ENCODE measurements around the gene PDIA4. TPM values are rescaled to one million over a fixed set of nuclear protein-coding genes. Genes with fewer than 3 reads are reported as not detected.
"Not testable (repeated sequence)": the region's sequence is repeated elsewhere in the genome, so short reads cannot be mapped to it uniquely, and the experiment has no call there.

PDIA4 gene
- total RNA-seq, 2 experiments from 2014 or later: 83.7 to 86.3 TPM

- Mint-ChIP-seq H3K36me3 (no peaks in the 10 kb centered on the region), H3K9me3 (no peaks in the 10 kb centered on the region), H3K27me3 (no peaks in the 10 kb centered on the region), H3K4me1 (no peaks in the 10 kb centered on the region), H3K4me3 (no peak overlapping the region), H3K27ac (no peak overlapping the region)
- no peak for DNase-seq
These were observed 22.6 kb upstream of the PDIA4 start for GRCh38 chr7:149050941-149051340.

- Mint-ChIP-seq H3K36me3 (no peaks in the 10 kb centered on the region), H3K9me3 (no peaks in the 10 kb centered on the region), H3K27ac (no peak overlapping the region), H3K27me3 (no peaks in the 10 kb centered on the region), H3K4me1 (no peaks in the 10 kb centered on the region), H3K4me3 (no peak overlapping the region)
- no peak for DNase-seq
These were observed 20.5 kb upstream of the PDIA4 start for GRCh38 chr7:149048805-149049204.

- no peak overlapping the region for H3K4me3 Mint-ChIP-seq
- H3K4me1 Mint-ChIP-seq: no peaks in the 10 kb centered on the region
- no peak overlapping the region for H3K27ac Mint-ChIP-seq
- H3K27me3 Mint-ChIP-seq: no peaks in the 10 kb centered on the region
- H3K9me3 Mint-ChIP-seq: no peaks in the 10 kb centered on the region
- H3K36me3 Mint-ChIP-seq: no peaks in the 10 kb centered on the region
- no peak for DNase-seq
These were observed 18.1 kb upstream of the PDIA4 start for GRCh38 chr7:149046416-149046815.

- H3K4me3 Mint-ChIP-seq: no peak overlapping the region
- H3K27ac Mint-ChIP-seq: no peak overlapping the region
- no peaks in the 10 kb centered on the region for H3K27me3 Mint-ChIP-seq
- no peaks in the 10 kb centered on the region for H3K36me3 Mint-ChIP-seq
- H3K9me3 Mint-ChIP-seq: no peaks in the 10 kb centered on the region
- DNase-seq: no peak
- H3K4me1 Mint-ChIP-seq: no peaks in the 10 kb centered on the region
These were observed 15.6 kb upstream of the PDIA4 start for GRCh38 chr7:149043936-149044335.

- H3K9me3 Mint-ChIP-seq: peaks cover 9% of the 10 kb centered on the region
- no peak overlapping the region for H3K4me3 Mint-ChIP-seq
- peaks cover 12% of the 10 kb centered on the region for H3K36me3 Mint-ChIP-seq
- H3K4me1 Mint-ChIP-seq: peaks cover 7% of the 10 kb centered on the region
- no peaks in the 10 kb centered on the region for H3K27me3 Mint-ChIP-seq
- no peak for DNase-seq
- no peak overlapping the region for H3K27ac Mint-ChIP-seq
These were observed 13.0 kb upstream of the PDIA4 start for GRCh38 chr7:149041350-149041749.

- not testable (repeated sequence) for H3K27ac Mint-ChIP-seq, H3K9me3 Mint-ChIP-seq, H3K4me3 Mint-ChIP-seq, DNase-seq, H3K27me3 Mint-ChIP-seq, H3K4me1 Mint-ChIP-seq
- H3K36me3 Mint-ChIP-seq: peaks cover 12% of the 10 kb centered on the region
These were observed 10.3 kb upstream of the PDIA4 start for GRCh38 chr7:149038641-149039040.

GRCh38 chr7:149036676-149037075, 8.4 kb upstream of the PDIA4 start:
- H3K4me3 Mint-ChIP-seq: no peak overlapping the region
- peaks cover 12% of the 10 kb centered on the region for H3K36me3 Mint-ChIP-seq
- H3K27me3 Mint-ChIP-seq: no peaks in the 10 kb centered on the region
- H3K27ac Mint-ChIP-seq: no peak overlapping the region
- peaks cover 9% of the 10 kb centered on the region for H3K9me3 Mint-ChIP-seq
- no peak for DNase-seq
- H3K4me1 Mint-ChIP-seq: peaks cover 7% of the 10 kb centered on the region

- Mint-ChIP-seq H3K36me3 (peaks cover 11% of the 10 kb centered on the region), H3K4me1 (peaks cover 15% of the 10 kb centered on the region), H3K27me3 (no peaks in the 10 kb centered on the region), H3K27ac (no peak overlapping the region), H3K4me3 (no peak overlapping the region), H3K9me3 (no peaks in the 10 kb centered on the region)
- DNase-seq: no peak
These were observed 3.1 kb upstream of the PDIA4 start for GRCh38 chr7:149031353-149031910.

GRCh38 chr7:149030439-149030838, 2.1 kb upstream of the PDIA4 start:
- H3K27me3 Mint-ChIP-seq, DNase-seq, H3K27ac Mint-ChIP-seq, H3K9me3 Mint-ChIP-seq, H3K4me3 Mint-ChIP-seq: not testable (repeated sequence)
- Mint-ChIP-seq H3K36me3 (peaks cover 21% of the 10 kb centered on the region), H3K4me1 (peaks cover 25% of the 10 kb centered on the region)

- DNase-seq: peak; percentile 15
- peaks cover 38% of the 10 kb centered on the region for H3K4me1 Mint-ChIP-seq
- H3K27ac Mint-ChIP-seq: peak overlapping the region; percentile 92
- no peaks in the 10 kb centered on the region for H3K9me3 Mint-ChIP-seq
- no peaks in the 10 kb centered on the region for H3K27me3 Mint-ChIP-seq
- H3K4me3 Mint-ChIP-seq: peak overlapping the region; percentile 98
- peaks cover 34% of the 10 kb centered on the region for H3K36me3 Mint-ChIP-seq
These were observed 527 bp downstream of the PDIA4 start for GRCh38 chr7:149027611-149028345.

- Mint-ChIP-seq H3K27ac (peak overlapping the region; percentile 92), H3K27me3 (no peaks in the 10 kb centered on the region), H3K4me1 (peaks cover 41% of the 10 kb centered on the region), H3K4me3 (peak overlapping the region; percentile 98), H3K36me3 (peaks cover 34% of the 10 kb centered on the region), H3K9me3 (no peaks in the 10 kb centered on the region)
- DNase-seq: no peak
These were observed 1.2 kb downstream of the PDIA4 start for GRCh38 chr7:149027055-149027454.

- no peak for DNase-seq
- peak overlapping the region; percentile 34 for H3K27ac Mint-ChIP-seq
- H3K27me3 Mint-ChIP-seq: no peaks in the 10 kb centered on the region
- H3K36me3 Mint-ChIP-seq: peaks cover 53% of the 10 kb centered on the region
- H3K4me3 Mint-ChIP-seq: no peak overlapping the region
- no peaks in the 10 kb centered on the region for H3K9me3 Mint-ChIP-seq
- peaks cover 35% of the 10 kb centered on the region for H3K4me1 Mint-ChIP-seq
These were observed 4.6 kb downstream of the PDIA4 start for GRCh38 chr7:149023662-149024061.

- Mint-ChIP-seq H3K4me1 (peaks cover 35% of the 10 kb centered on the region), H3K36me3 (peaks cover 53% of the 10 kb centered on the region), H3K27ac (peak overlapping the region; percentile 15), H3K4me3 (no peak overlapping the region), H3K27me3 (no peaks in the 10 kb centered on the region), H3K9me3 (no peaks in the 10 kb centered on the region)
- DNase-seq: no peak
These were observed 5.4 kb downstream of the PDIA4 start for GRCh38 chr7:149022756-149023360.

- Mint-ChIP-seq H3K36me3 (peaks cover 47% of the 10 kb centered on the region), H3K27me3 (no peaks in the 10 kb centered on the region), H3K4me3 (no peak overlapping the region), H3K27ac (no peak overlapping the region), H3K4me1 (peaks cover 30% of the 10 kb centered on the region), H3K9me3 (no peaks in the 10 kb centered on the region)
- DNase-seq: no peak
These were observed 6.6 kb downstream of the PDIA4 start for GRCh38 chr7:149021725-149022062.

- Mint-ChIP-seq H3K27ac (no peak overlapping the region), H3K4me3 (no peak overlapping the region), H3K36me3 (peaks cover 37% of the 10 kb centered on the region), H3K9me3 (no peaks in the 10 kb centered on the region), H3K4me1 (peaks cover 19% of the 10 kb centered on the region), H3K27me3 (no peaks in the 10 kb centered on the region)
- DNase-seq: no peak
These were observed 7.8 kb downstream of the PDIA4 start for GRCh38 chr7:149020483-149020882.

GRCh38 chr7:149016876-149017275, 11.4 kb downstream of the PDIA4 start:
- H3K9me3 Mint-ChIP-seq: no peaks in the 10 kb centered on the region
- H3K4me3 Mint-ChIP-seq: no peak overlapping the region
- DNase-seq: no peak
- H3K27ac Mint-ChIP-seq: no peak overlapping the region
- peaks cover 2% of the 10 kb centered on the region for H3K4me1 Mint-ChIP-seq
- H3K27me3 Mint-ChIP-seq: no peaks in the 10 kb centered on the region
- H3K36me3 Mint-ChIP-seq: peaks cover 34% of the 10 kb centered on the region

Measured in activated naive CD8-positive, alpha-beta T cell treated with anti-CD3 and anti-CD28 coated beads for 36 hours (primary cell).